ENCODE results near the gene TSC22D2. TPM values are rescaled to one million over a fixed set of nuclear protein-coding genes. Genes with fewer than 3 reads are reported as not detected.

Gene TSC22D2
- total RNA-seq, 1 donor from 2014 or later: 29.2 TPM

- DNase-seq (no peak), ATAC-seq (peak; percentile 15)
- intact Hi-C loops (cut with DNase I): no loop called here
- Histone ChIP-seq H3K9me3 (no peaks in the 10 kb centered on the region), H3K27ac (no peak overlapping the region), H3K4me3 (no peak overlapping the region), H3K27me3 (no peaks in the 10 kb centered on the region), H3K4me1 (peaks cover 9% of the 10 kb centered on the region), H3K36me3 (no peaks in the 10 kb centered on the region)
- peak; percentile 26 for TF ChIP-seq CTCF (IDR thresholded peaks at IDR 0.05)
Observed at GRCh38 chr3:150372722-150373121, 35.4 kb upstream of the TSC22D2 start.

- Histone ChIP-seq H3K36me3 (no peaks in the 10 kb centered on the region), H3K27me3 (no peaks in the 10 kb centered on the region), H3K9me3 (no peaks in the 10 kb centered on the region), H3K4me3 (no peak overlapping the region), H3K27ac (no peak overlapping the region), H3K4me1 (peaks cover 9% of the 10 kb centered on the region)
- ATAC-seq: no peak
- DNase-seq: no peak
- intact Hi-C loops (cut with DNase I): no loop called here
- TF ChIP-seq CTCF (IDR thresholded peaks at IDR 0.05): no peak
Observed at GRCh38 chr3:150373234-150373875, 34.7 kb upstream of the TSC22D2 start.

GRCh38 chr3:150374975-150375374, 33.1 kb upstream of the TSC22D2 start:
- Histone ChIP-seq H3K27ac (no peak overlapping the region), H3K4me3 (no peak overlapping the region), H3K4me1 (peaks cover 9% of the 10 kb centered on the region), H3K9me3 (no peaks in the 10 kb centered on the region), H3K27me3 (no peaks in the 10 kb centered on the region), H3K36me3 (no peaks in the 10 kb centered on the region)
- ATAC-seq (no peak), DNase-seq (no peak)
- intact Hi-C loops (cut with DNase I): no loop called here
- TF ChIP-seq CTCF (IDR thresholded peaks at IDR 0.05): no peak

GRCh38 chr3:150376001-150376848, 31.9 kb upstream of the TSC22D2 start:
- no peaks in the 10 kb centered on the region for H3K9me3 ChIP-seq
- peaks cover 9% of the 10 kb centered on the region for H3K4me1 ChIP-seq
- no peak for DNase-seq
- H3K4me3 ChIP-seq: no peak overlapping the region
- intact Hi-C loops (cut with DNase I): no loop called here
- H3K36me3 ChIP-seq: no peaks in the 10 kb centered on the region
- ATAC-seq: no peak
- H3K27me3 ChIP-seq: no peaks in the 10 kb centered on the region
- H3K27ac ChIP-seq: no peak overlapping the region
- no peak for TF ChIP-seq CTCF (IDR thresholded peaks at IDR 0.05)

GRCh38 chr3:150377601-150378300, 30.3 kb upstream of the TSC22D2 start:
- Histone ChIP-seq H3K27me3 (no peaks in the 10 kb centered on the region), H3K27ac (no peak overlapping the region), H3K4me1 (peaks cover 2% of the 10 kb centered on the region), H3K9me3 (no peaks in the 10 kb centered on the region), H3K4me3 (no peak overlapping the region), H3K36me3 (no peaks in the 10 kb centered on the region)
- no peak for TF ChIP-seq CTCF (IDR thresholded peaks at IDR 0.05)
- intact Hi-C loops (cut with DNase I): no loop called here
- ATAC-seq: no peak
- DNase-seq: no peak
